ENCODE results near the gene PRRC2B. TPM values are rescaled to one million over a fixed set of nuclear protein-coding genes. Genes with fewer than 3 reads are reported as not detected.

PRRC2B gene
- total and polyA plus RNA-seq, 2 of the 8 experiments (the other 6 are each of a cell fraction or from before 2014, with no cell fraction given) = 37.3 to 249 TPM

- H3K4me3 ChIP-seq (ENCODE audit: extremely low read depth in 1 of 4, insufficient read depth in 2 of 4, low read depth in 3 of 4, low read length in 4 of 4) = no peak overlapping the region
- DNase-seq (ENCODE audit: low read depth in 1 of 2, low spot score in 2 of 2) = no peak
- no peak overlapping the region; the same call in 1 of the 2 replicates for H2AK5ac ChIP-seq (ENCODE audit: low read depth, low read length)
- H2AFZ ChIP-seq (ENCODE audit: low read length) = no peak overlapping the region
- CTCF ChIA-PET (ENCODE audit: partially characterized antibody) = interaction anchor here (0.6 to 2.5 kb wide), 12 partner anchors 9 to 234 kb away, joined by 3 to 12 read pairs (median 4); no protein-coding TSS in a partner anchor
- TF ChIP-seq, protein P1, sequence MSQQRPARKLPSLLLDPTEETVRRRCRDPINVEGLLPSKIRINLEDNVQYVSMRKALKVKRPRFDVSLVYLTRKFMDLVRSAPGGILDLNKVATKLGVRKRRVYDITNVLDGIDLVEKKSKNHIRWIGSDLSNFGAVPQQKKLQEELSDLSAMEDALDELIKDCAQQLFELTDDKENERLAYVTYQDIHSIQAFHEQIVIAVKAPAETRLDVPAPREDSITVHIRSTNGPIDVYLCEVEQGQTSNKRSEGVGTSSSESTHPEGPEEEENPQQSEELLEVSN (IDR thresholded peaks at IDR 0.05) = no peak
- no peaks in the 10 kb centered on the region for H3K27me3 ChIP-seq (replicated peaks in 1 of 4; ENCODE audit: control insufficient read depth in 3 of 4, extremely low read depth in 1 of 4, insufficient read depth in 3 of 4, low read length in 3 of 4)
- H3K9me3 ChIP-seq (ENCODE audit: insufficient read depth in 2 of 2, low read depth in 1 of 2, low read length in 1 of 2) = peaks cover 0 to 3% of the 10 kb centered on the region in 2 experiments; a peak in 1 of 4 replicates
- peaks cover 24 to 30% of the 10 kb centered on the region in 2 experiments for H4K20me1 ChIP-seq (replicated peaks in 1 of 2; ENCODE audit: control insufficient read depth in 1 of 2, insufficient read depth in 2 of 2, low read length in 2 of 2)
- H3K23me2 ChIP-seq (ENCODE audit: low read depth, low read length) = no peaks in the 10 kb centered on the region
- no peak overlapping the region for H2BK15ac ChIP-seq (ENCODE audit: low read length)
- no peak overlapping the region for H3K4ac ChIP-seq (replicated peaks; ENCODE audit: insufficient read length, low read depth, low read length)
- POLR2A ChIA-PET (ENCODE audit: partially characterized antibody) = interaction anchor here (0.6 to 5.1 kb wide), 6 partner anchors 10 to 88 kb away, joined by 3 to 34 read pairs (median 5); no protein-coding TSS in a partner anchor
- H3K18ac ChIP-seq (ENCODE audit: extremely low read depth, low read length) = no peak overlapping the region
- H3K79me2 ChIP-seq (ENCODE audit: control insufficient read depth in 1 of 2, insufficient read depth in 2 of 2, low read length in 2 of 2) = peaks cover 71 to 100% of the 10 kb centered on the region in 2 experiments
- H3K14ac ChIP-seq (ENCODE audit: insufficient read length) = no peak overlapping the region
- no peak overlapping the region for H2BK20ac ChIP-seq (ENCODE audit: low read length)
- no peak overlapping the region for H2BK120ac ChIP-seq (replicated peaks; ENCODE audit: low read depth, low read length)
- H3K79me1 ChIP-seq (ENCODE audit: low read depth, low read length) = peaks cover 7% of the 10 kb centered on the region; the same call in 1 of the 2 replicates
- H4K91ac ChIP-seq (replicated peaks; ENCODE audit: insufficient read length, low read length) = no peak overlapping the region
- 93% methylated on average over 15 of the region's 15 CpGs; no CpG with 5 or more reads in 1 of the 2 experiments for WGBS, 2 experiments (ENCODE audit: extremely low coverage in 1 of 2, insufficient coverage in 1 of 2, insufficient read length in 1 of 2, insufficient replicate concordance in 2 of 2, low coverage in 1 of 2, low lambda C conversion rate in 2 of 2, missing lambda C conversion rate in 1 of 2)
- H2BK12ac ChIP-seq (ENCODE audit: low read depth, low read length) = no peak overlapping the region
- H3K27ac ChIP-seq (ENCODE audit: low read depth, low read length) = no peak overlapping the region
- no peak overlapping the region; a peak in 1 of 4 replicates for H3K4me2 ChIP-seq (ENCODE audit: insufficient read depth in 1 of 2, low read depth in 2 of 2, low read length in 2 of 2)
- no peak for FAIRE-seq
- H4K5ac ChIP-seq (ENCODE audit: insufficient read length, low read depth, low read length) = no peak overlapping the region
- H3K56ac ChIP-seq (replicated peaks; ENCODE audit: insufficient read length, low read depth, low read length) = no peak overlapping the region
- H3K9ac ChIP-seq (replicated peaks in 1 of 4; ENCODE audit: extremely low read depth in 1 of 4, low read depth in 3 of 4, low read length in 3 of 4) = no peak overlapping the region
- no peak overlapping the region for H4K8ac ChIP-seq (ENCODE audit: extremely low read depth, insufficient read depth, low read length)
- H3K23ac ChIP-seq (ENCODE audit: insufficient read length) = no peak overlapping the region
- H3K36me3 ChIP-seq (ENCODE audit: control insufficient read depth in 2 of 4, insufficient read depth in 4 of 4, low read length in 3 of 4) = peaks cover 0 to 19% (median 2%) of the 10 kb centered on the region in 4 experiments; a peak in 3 of 8 replicates
- H3K4me1 ChIP-seq (replicated peaks in 1 of 4; ENCODE audit: control insufficient read depth in 3 of 4, insufficient read depth in 4 of 4, low read length in 3 of 4) = peaks cover 18 to 31% (median 25%) of the 10 kb centered on the region in 4 experiments
- H2BK5ac ChIP-seq (ENCODE audit: low read depth, low read length) = no peak overlapping the region
Observed at GRCh38 chr9:131411719-131412681, 18.1 kb downstream of the PRRC2B start.

Data from H1 (cell line).